Measurements from ENCODE around the gene DNPH1. TPM values are rescaled to one million over a fixed set of nuclear protein-coding genes. Genes with fewer than 3 reads are reported as not detected.

The DNPH1 gene
- total and polyA plus RNA-seq, 2 donors (not counting 3 experiments of a cell fraction or from before 2014, with no cell fraction given): 37.7 to 120 TPM

DNA sequence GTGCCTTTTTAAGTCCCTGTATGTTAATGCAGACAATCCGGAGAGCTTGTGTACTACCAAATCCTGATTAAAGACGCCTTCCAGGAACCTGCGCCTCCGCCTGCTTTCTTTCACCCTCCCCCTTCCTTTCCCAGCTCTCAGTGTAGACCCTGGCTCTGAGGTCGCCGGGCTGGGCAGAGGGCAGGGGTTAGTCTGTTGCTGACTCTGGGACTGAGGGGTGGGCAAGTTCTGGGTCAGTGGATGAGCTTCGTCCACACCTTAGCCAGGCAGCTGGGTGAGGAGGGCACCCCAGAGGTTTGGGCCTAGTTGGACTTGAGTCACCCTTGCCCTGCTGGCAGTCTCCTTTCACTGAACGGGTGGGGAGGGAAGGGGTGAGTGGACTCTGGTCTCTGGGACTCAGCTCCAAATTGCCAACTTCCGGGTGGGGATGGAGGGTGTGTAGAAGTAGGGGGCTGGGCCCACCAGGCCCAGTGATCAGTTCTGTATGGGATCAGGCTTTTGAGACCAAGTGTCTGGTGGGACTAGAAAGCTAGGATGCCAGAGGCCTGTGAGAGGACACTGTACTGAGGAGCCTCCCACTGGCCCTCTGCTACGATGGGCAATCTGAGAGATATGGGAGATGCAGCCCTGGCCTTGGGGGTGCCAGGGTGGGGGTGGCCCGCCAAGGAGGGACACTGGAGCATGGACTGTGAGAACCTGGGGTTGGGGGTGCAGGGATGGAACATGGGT is 47.5 kb upstream of the DNPH1 start:
- no peak overlapping the region for H3K27ac ChIP-seq (ENCODE audit: insufficient read depth, low read depth, low read length)
- H2AFZ ChIP-seq (ENCODE audit: low read depth, low read length): no peak overlapping the region
- H3K4me3 ChIP-seq (replicated peaks in 1 of 3; ENCODE audit: insufficient read depth in 1 of 3, low read depth in 1 of 3, low read length in 3 of 3): no peak overlapping the region
- DNase-seq (ENCODE audit: low read depth, low spot score): no peak
- FAIRE-seq: no peak
- no peak for TF ChIP-seq EZH2 (IDR thresholded peaks at IDR 0.05; ENCODE audit: borderline replicate concordance, low read depth, low read length, severe bottlenecking)
- TF ChIP-seq, protein P1, sequence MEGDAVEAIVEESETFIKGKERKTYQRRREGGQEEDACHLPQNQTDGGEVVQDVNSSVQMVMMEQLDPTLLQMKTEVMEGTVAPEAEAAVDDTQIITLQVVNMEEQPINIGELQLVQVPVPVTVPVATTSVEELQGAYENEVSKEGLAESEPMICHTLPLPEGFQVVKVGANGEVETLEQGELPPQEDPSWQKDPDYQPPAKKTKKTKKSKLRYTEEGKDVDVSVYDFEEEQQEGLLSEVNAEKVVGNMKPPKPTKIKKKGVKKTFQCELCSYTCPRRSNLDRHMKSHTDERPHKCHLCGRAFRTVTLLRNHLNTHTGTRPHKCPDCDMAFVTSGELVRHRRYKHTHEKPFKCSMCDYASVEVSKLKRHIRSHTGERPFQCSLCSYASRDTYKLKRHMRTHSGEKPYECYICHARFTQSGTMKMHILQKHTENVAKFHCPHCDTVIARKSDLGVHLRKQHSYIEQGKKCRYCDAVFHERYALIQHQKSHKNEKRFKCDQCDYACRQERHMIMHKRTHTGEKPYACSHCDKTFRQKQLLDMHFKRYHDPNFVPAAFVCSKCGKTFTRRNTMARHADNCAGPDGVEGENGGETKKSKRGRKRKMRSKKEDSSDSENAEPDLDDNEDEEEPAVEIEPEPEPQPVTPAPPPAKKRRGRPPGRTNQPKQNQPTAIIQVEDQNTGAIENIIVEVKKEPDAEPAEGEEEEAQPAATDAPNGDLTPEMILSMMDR (IDR thresholded peaks at IDR 0.05; ENCODE audit: extremely low read depth in 1 of 2, insufficient read depth in 1 of 2, low read depth in 1 of 2, low read length in 2 of 2): no peak
- no peak for TF ChIP-seq GATA2 (IDR thresholded peaks at IDR 0.05; ENCODE audit: insufficient read depth, insufficient read length, low read depth, low read length)
- TF ChIP-seq, protein P2, sequence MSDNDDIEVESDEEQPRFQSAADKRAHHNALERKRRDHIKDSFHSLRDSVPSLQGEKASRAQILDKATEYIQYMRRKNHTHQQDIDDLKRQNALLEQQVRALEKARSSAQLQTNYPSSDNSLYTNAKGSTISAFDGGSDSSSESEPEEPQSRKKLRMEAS (IDR thresholded peaks at IDR 0.05; ENCODE audit: insufficient read depth, insufficient read length): no peak
- no peak for TF ChIP-seq FOS (IDR thresholded peaks at IDR 0.05; ENCODE audit: borderline replicate concordance, insufficient read depth, low read length)
- no peaks in the 10 kb centered on the region for H3K9me3 ChIP-seq (replicated peaks; ENCODE audit: control insufficient read depth, insufficient read depth, low read length)
- no peaks in the 10 kb centered on the region for H4K20me1 ChIP-seq (replicated peaks; ENCODE audit: control insufficient read depth, extremely low read depth, insufficient read depth, low read length)
- no peaks in the 10 kb centered on the region for H3K79me2 ChIP-seq (ENCODE audit: control insufficient read depth, insufficient read depth, low read length)
- ChIA-PET POLR2A (no interaction called here), CTCF (interaction anchor here (0.9 to 1.1 kb wide), 2 partner anchors 15 to 20 kb away, joined by 3 read pairs; no protein-coding TSS in a partner anchor)
- intact Hi-C loops (cut with micrococcal nuclease): no loop called here
- BruUV-seq (replicated peaks): no TSS peak
- no peaks in the 10 kb centered on the region for H3K9me1 ChIP-seq (replicated peaks; ENCODE audit: control insufficient read depth, extremely low read depth, insufficient read depth, low read length)
- dilution Hi-C loops (cut with MboI; ENCODE audit: extremely low pct_ligation_motif_present, low sequenced_read_pairs): no loop called here
- no peaks in the 10 kb centered on the region for H3K4me1 ChIP-seq (ENCODE audit: control insufficient read depth, extremely low read depth, insufficient read depth, low read length)
- no peak overlapping the region for H3K4me2 ChIP-seq (ENCODE audit: insufficient read depth, low read length)
- H3K27me3 ChIP-seq (ENCODE audit: control insufficient read depth in 2 of 2, insufficient read depth in 2 of 2, low read length in 2 of 2): peaks cover 50 to 59% of the 10 kb centered on the region in 2 experiments
- no peaks in the 10 kb centered on the region for H3K36me3 ChIP-seq (ENCODE audit: control insufficient read depth in 2 of 2, extremely low read depth in 1 of 2, insufficient read depth in 2 of 2, low read length in 2 of 2)
- H3K9ac ChIP-seq (replicated peaks; ENCODE audit: extremely low read depth, insufficient read depth, low read length): no peak overlapping the region
